SU-DHL-6 (cell line): ENCODE results near the gene MTMR12.

ENCODE experiments used
- H2AFZ ChIP-seq: fragments of 200-600 bp; sonication (generic); 2 replicates; pipeline ENCODE4 v1.6.1; 2014; ENCODE audit warnings: low read depth, mild to moderate bottlenecking, moderate library complexity, mixed read lengths, antibody characterized with exemption, low read length; ENCODE audit not compliant: severe bottlenecking
- H3F3A ChIP-seq: fragments of 200-600 bp; shearing (Covaris generic); 2 replicates; pipeline ENCODE4 v1.6.0; 2016; ENCODE audit warnings: antibody characterized with exemption, mild to moderate bottlenecking; ENCODE audit not compliant: insufficient read depth
- H3K27ac ChIP-seq: fragments of 200-600 bp; sonication (generic); 2 replicates; pipeline ENCODE4 v1.5.1; 2016; ENCODE audit warnings: low read depth, mild to moderate bottlenecking, low read length, moderate library complexity, mixed read lengths
- H3K27me3 ChIP-seq: fragments of 200-600 bp; sonication (generic), shearing (Covaris generic); 2 replicates; pipeline ENCODE4 v1.6.0; 2014; ENCODE audit warnings: mild to moderate bottlenecking, low read length
- H3K36me3 ChIP-seq: fragments of 200-600 bp; sonication (generic); 2 replicates; pipeline ENCODE4 v1.6.1; 2014; ENCODE audit warnings: mild to moderate bottlenecking, low read length, mixed read lengths
- H3K4me2 ChIP-seq: fragments of 300-600, 200-600 bp; shearing (Covaris generic), sonication (generic); 2 replicates; pipeline ENCODE4 v1.6.0; 2014; ENCODE audit warnings: low read length, low read depth, mild to moderate bottlenecking; ENCODE audit not compliant: poor library complexity, severe bottlenecking
- H3K4me3 ChIP-seq: fragments of 200-600 bp; sonication (generic); 2 replicates; pipeline ENCODE4 v1.5.1; 2014; ENCODE audit warnings: antibody characterized with exemption, low read length, mild to moderate bottlenecking, mixed read lengths; ENCODE audit not compliant: insufficient read depth, poor library complexity, severe bottlenecking
- H3K79me2 ChIP-seq: fragments of 200-600 bp; sonication (generic); 2 replicates; pipeline ENCODE4 v1.6.1; 2014; ENCODE audit warnings: mild to moderate bottlenecking, low read length, moderate library complexity; ENCODE audit not compliant: insufficient read depth
- H3K9ac ChIP-seq: fragments of 200-600 bp; sonication (generic); 2 replicates; pipeline ENCODE4 v1.7.0; 2014; ENCODE audit warnings: mild to moderate bottlenecking, low read length
- H3K9me2 ChIP-seq: fragments of 200-600 bp; sonication (generic); replicated peaks from 2 replicates; pipeline ENCODE4 v1.6.1; 2014; ENCODE audit warnings: low read length; ENCODE audit not compliant: insufficient read depth
- H3K9me3 ChIP-seq: fragments of 200-600 bp; sonication (generic); 2 replicates; pipeline ENCODE4 v1.6.1; 2014; ENCODE audit warnings: low read length, mixed read lengths; ENCODE audit not compliant: insufficient read depth
- H4K20me1 ChIP-seq: fragments of 200-600 bp; sonication (generic); 2 replicates; pipeline ENCODE4 v1.6.1; 2014; ENCODE audit warnings: low read depth, mild to moderate bottlenecking, antibody characterized with exemption, low read length, moderate library complexity, mixed read lengths
- CTCF ChIP-seq: fragments of 200-600 bp; sonication (generic); IDR thresholded peaks from one replicate; pipeline ENCODE4 v1.5.1; 2017; ENCODE audit warnings: antibody characterized with exemption, mild to moderate bottlenecking, low read length, moderate library complexity; ENCODE audit not compliant: insufficient read depth, poor library complexity, severe bottlenecking
- EZH2phosphoT487 ChIP-seq: fragments of 200-600 bp; sonication (generic), shearing (Covaris generic); conservative IDR thresholded peaks from 2 replicates; pipeline ENCODE4 v1.6.1; 2018; ENCODE audit warnings: mild to moderate bottlenecking, antibody characterized with exemption, low read length, moderate library complexity, mixed read lengths

The MTMR12 gene

DNA sequence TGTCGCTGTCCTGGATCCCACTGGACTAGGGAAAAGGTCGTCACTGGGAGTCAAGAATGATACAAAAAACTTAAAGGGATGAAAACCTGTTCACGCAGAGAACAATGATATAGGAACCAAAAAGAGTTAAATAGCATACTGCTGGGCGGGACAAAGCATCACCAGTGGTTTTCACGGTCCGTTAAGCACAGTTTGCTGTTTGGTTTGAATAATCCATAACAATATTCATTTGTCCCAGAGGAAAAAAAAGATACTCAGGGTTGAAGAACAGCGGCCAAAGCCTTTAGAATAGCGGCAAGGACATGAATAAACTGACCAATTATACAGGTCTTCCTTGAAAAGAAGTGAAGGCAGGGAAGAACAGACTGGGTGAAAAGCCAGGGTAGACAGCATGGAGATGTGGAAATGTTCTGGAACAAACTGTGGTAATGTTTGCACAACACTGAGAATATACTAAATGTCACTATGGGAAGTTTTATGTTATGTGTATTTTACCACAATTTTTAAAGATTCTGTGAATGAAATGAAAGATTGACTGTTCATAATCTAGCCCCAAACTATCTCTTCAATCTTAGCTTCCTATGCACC is 60.8 kb downstream of the MTMR12 start:
- TF ChIP-seq EZH2phosphoT487 (no peak), CTCF (no peak)
- H3K9ac ChIP-seq = no peak overlapping the region
- H3K79me2 ChIP-seq = no peaks in the 10 kb centered on the region

GRCh38 chr5:32249668-32250067 is 63.1 kb downstream of the MTMR12 start:
- no peak overlapping the region for H3K27ac ChIP-seq
- no peaks in the 10 kb centered on the region for H3K79me2 ChIP-seq
- no peak overlapping the region for H3K4me2 ChIP-seq

More for the DNA sequence above, 60.8 kb downstream of the MTMR12 start:
- H3K27me3 ChIP-seq = no peaks in the 10 kb centered on the region
- H3K27ac ChIP-seq = no peak overlapping the region
- H3K36me3 ChIP-seq = no peaks in the 10 kb centered on the region; the same call in 1 of the 2 replicates
- no peaks in the 10 kb centered on the region for H4K20me1 ChIP-seq
- no peaks in the 10 kb centered on the region for H3K9me2 ChIP-seq
- H3K4me2 ChIP-seq = no peak overlapping the region
- H3F3A ChIP-seq = no peaks in the 10 kb centered on the region
- H3K9me3 ChIP-seq = no peaks in the 10 kb centered on the region
- no peak overlapping the region for H3K4me3 ChIP-seq
- no peak overlapping the region for H2AFZ ChIP-seq

GRCh38 chr5:32245742-32246141 is 67.0 kb downstream of the MTMR12 start:
- Histone ChIP-seq H3K36me3 (peaks cover 7% of the 10 kb centered on the region), H3K9me2 (no peaks in the 10 kb centered on the region), H3K9ac (no peak overlapping the region), H3K4me2 (no peak overlapping the region), H3K9me3 (no peaks in the 10 kb centered on the region), H4K20me1 (no peaks in the 10 kb centered on the region), H3K27ac (no peak overlapping the region), H2AFZ (no peak overlapping the region), H3F3A (no peaks in the 10 kb centered on the region), H3K79me2 (no peaks in the 10 kb centered on the region), H3K27me3 (no peaks in the 10 kb centered on the region), H3K4me3 (no peak overlapping the region)
- no peak for TF ChIP-seq CTCF
- no peak for TF ChIP-seq EZH2phosphoT487

More at GRCh38 chr5:32249668-32250067, 63.1 kb downstream of the MTMR12 start:
- H3K9ac ChIP-seq = no peak overlapping the region
- no peak overlapping the region for H2AFZ ChIP-seq
- no peaks in the 10 kb centered on the region for H3K9me2 ChIP-seq
- no peaks in the 10 kb centered on the region for H4K20me1 ChIP-seq
- H3K36me3 ChIP-seq = no peaks in the 10 kb centered on the region; the same call in 1 of the 2 replicates
- H3K4me3 ChIP-seq = no peak overlapping the region
- H3F3A ChIP-seq = no peaks in the 10 kb centered on the region
- H3K9me3 ChIP-seq = no peaks in the 10 kb centered on the region
- no peaks in the 10 kb centered on the region for H3K27me3 ChIP-seq
- TF ChIP-seq CTCF = no peak
